IMR-90 (cell line): ENCODE data around the gene LRRC75B. TPM values are rescaled to one million over a fixed set of nuclear protein-coding genes. Genes with fewer than 3 reads are reported as not detected.

Source experiments
- polyA plus RNA-seq, 3 experiments: library from polyadenylated mRNA; depleted of rRNA; stranded (reverse); fragments of >200 nt; gene quantifications; 2 replicates each; pipeline ENCODE4 v1.2.3, GENCODE V29; 2012; ENCODE audit warnings: low replicate concordance in 1 of 3
- total RNA-seq: library from RNA; depleted of rRNA; stranded (reverse); fragments of >200 nt; gene quantifications from 2 replicates; pipeline ENCODE4 v1.2.3, GENCODE V29; 2012; rRNA removed

Gene LRRC75B
- total and polyA plus RNA-seq, 2 of the 4 experiments (the other 2 are of a cell fraction), result 1.6 to 10.7 TPM

Other genes with a start within 250 kb of the LRRC75B start
- 0.28 and 0.36 TPM in 2 replicates for gene ADORA2A, start 165.5 kb downstream of the LRRC75B start, total RNA-seq
- 0.76 and 1.1 TPM in 2 replicates for gene ADORA2A, start 165.5 kb downstream of the LRRC75B start, polyA plus RNA-seq (2012; rRNA removed)
- under 0.01 TPM in 2 replicates for gene UPB1, start 97.7 kb downstream of the LRRC75B start, total RNA-seq
- 0.02 and 0.03 TPM in 2 replicates for gene UPB1, start 97.7 kb downstream of the LRRC75B start, polyA plus RNA-seq (2012; rRNA removed)
- 115 and 143 TPM in 2 replicates for gene GUCD1, start 37.9 kb downstream of the LRRC75B start, total RNA-seq
- 97.6 and 114 TPM in 2 replicates for gene GUCD1, start 37.9 kb downstream of the LRRC75B start, polyA plus RNA-seq (2012; rRNA removed)
- 158 and 177 TPM in 2 replicates for gene SNRPD3, start 37.1 kb downstream of the LRRC75B start, total RNA-seq
- 222 and 283 TPM in 2 replicates for gene SNRPD3, start 37.1 kb downstream of the LRRC75B start, polyA plus RNA-seq (2012; rRNA removed)
- 1.7 and 3.4 TPM in 2 replicates for gene GGT1, start 10.1 kb upstream of the LRRC75B start, total RNA-seq
- 7.3 and 8.1 TPM in 2 replicates for gene GGT1, start 10.1 kb upstream of the LRRC75B start, polyA plus RNA-seq (2012; rRNA removed)
- not detected in 2 replicates for gene PIWIL3, start 181.6 kb upstream of the LRRC75B start, total RNA-seq
- not detected in 2 replicates for gene PIWIL3, start 181.6 kb upstream of the LRRC75B start, polyA plus RNA-seq (2012; rRNA removed)
- not detected in 2 replicates for gene SGSM1, start 213.1 kb upstream of the LRRC75B start, total RNA-seq
- gene SGSM1, start 213.1 kb upstream of the LRRC75B start, polyA plus RNA-seq (2012; rRNA removed), result not detected in 2 replicates